GM21723 (cell line): ENCODE results near the gene PANX2.
"Not testable (repeated sequence)": the region's sequence is repeated elsewhere in the genome, so short reads cannot be mapped to it uniquely, and the experiment has no call there.

Source experiments
- ATAC-seq: cut with Tn5 transposase; IDR thresholded peaks from one replicate; pipeline ENCODE4 v1.9.1; 2021; ENCODE audit warnings: mild to moderate bottlenecking, moderate library complexity; ENCODE audit not compliant: unreplicated experiment

Gene PANX2

GRCh38 chr22:50170453-50171318 is at the start of gene PANX2:
Gene PANX2, plus strand, starts transcription at chr22:50170731. Its CDS starts 0 bp downstream, at chr22:50170731.
- ATAC-seq: no peak

GRCh38 chr22:50121202-50121740 is 49.3 kb upstream of the PANX2 start:
- ATAC-seq: no peak

GRCh38 chr22:50123119-50123518 is 47.4 kb upstream of the PANX2 start:
- ATAC-seq: no peak

- ATAC-seq: no peak
These were observed 45.5 kb upstream of the PANX2 start for GRCh38 chr22:50125029-50125428.

- ATAC-seq: no peak
These were observed 41.3 kb upstream of the PANX2 start for GRCh38 chr22:50129121-50129736.

GRCh38 chr22:50131894-50132293 is 38.6 kb upstream of the PANX2 start:
- ATAC-seq: no peak

- no peak for ATAC-seq
These were observed 36.0 kb upstream of the PANX2 start for GRCh38 chr22:50134481-50134880.

- ATAC-seq: no peak
These were observed 33.9 kb upstream of the PANX2 start for GRCh38 chr22:50136581-50137015.

GRCh38 chr22:50137277-50137676 is 33.3 kb upstream of the PANX2 start:
- not testable (repeated sequence) for ATAC-seq

- no peak for ATAC-seq
These were observed 32.5 kb upstream of the PANX2 start for GRCh38 chr22:50138041-50138440.

GRCh38 chr22:50138988-50139387 is 31.5 kb upstream of the PANX2 start:
- no peak for ATAC-seq

GRCh38 chr22:50139843-50140415 is 30.6 kb upstream of the PANX2 start:
- no peak for ATAC-seq

- no peak for ATAC-seq
These were observed 29.9 kb upstream of the PANX2 start for GRCh38 chr22:50140615-50141014.

- ATAC-seq: no peak
These were observed 29.1 kb upstream of the PANX2 start for GRCh38 chr22:50141462-50141861.

- no peak for ATAC-seq
These were observed 28.6 kb upstream of the PANX2 start for GRCh38 chr22:50141891-50142363.

GRCh38 chr22:50143096-50143495 is 27.4 kb upstream of the PANX2 start:
- ATAC-seq: no peak

- no peak for ATAC-seq
These were observed 26.4 kb upstream of the PANX2 start for GRCh38 chr22:50144005-50144614.

GRCh38 chr22:50145721-50146438 is 24.7 kb upstream of the PANX2 start:
- no peak for ATAC-seq

- no peak for ATAC-seq
These were observed 23.9 kb upstream of the PANX2 start for GRCh38 chr22:50146439-50147238.
